PFSK-1 (cell line): ENCODE measurements around the gene NTN3.

Experiments
- FOXP2 ChIP-seq: optimal IDR thresholded peaks from 2 replicates; pipeline ENCODE3; 2011; ENCODE audit warnings: borderline replicate concordance, control low read depth, inconsistent platforms; ENCODE audit not compliant: insufficient read depth; ENCODE audit errors: extremely low read length, extremely low read depth
- POLR2AphosphoS5 ChIP-seq: IDR thresholded peaks from 2 replicates; pipeline ENCODE4 v1.6.1; 2012; ENCODE audit warnings: low read depth, mild to moderate bottlenecking, control low read depth, low read length, moderate library complexity
- REST ChIP-seq, 2 experiments: IDR thresholded peaks; 2 replicates each; pipeline versions ENCODE4 v1.6.1 to v1.8.0; 2011 to 2012; ENCODE audit warnings: low read depth in 2 of 2, low read length in 2 of 2, control low read depth in 1 of 2, inconsistent platforms in 1 of 2, mild to moderate bottlenecking in 1 of 2, moderate library complexity in 1 of 2; ENCODE audit not compliant: insufficient read depth in 1 of 2
- SIN3A ChIP-seq: IDR thresholded peaks from 2 replicates; pipeline ENCODE4 v1.6.1; 2012; ENCODE audit warnings: mild to moderate bottlenecking, low read length, moderate library complexity, borderline replicate concordance; ENCODE audit not compliant: insufficient read depth
- TAF1 ChIP-seq: IDR thresholded peaks from 2 replicates; pipeline ENCODE4 v1.6.1; 2012; ENCODE audit warnings: low read length, control low read depth, borderline replicate concordance; ENCODE audit not compliant: insufficient read depth

The NTN3 gene

GRCh38 chr16:2468725-2469398 lies 2.2 kb upstream of the NTN3 start:
- no peak for TF ChIP-seq POLR2AphosphoS5
- no peak for TF ChIP-seq TAF1
- TF ChIP-seq SIN3A, result no peak
- TF ChIP-seq FOXP2, result no peak
- no peak for TF ChIP-seq REST (IDR thresholded peaks at IDR 0.05; ENCODE audit: insufficient read depth in 1 of 2, low read depth in 2 of 2, low read length in 2 of 2)

GRCh38 chr16:2469399-2470233 lies 1.5 kb upstream of the NTN3 start:
- TF ChIP-seq POLR2AphosphoS5 (no peak), SIN3A (no peak), FOXP2 (no peak), TAF1 (no peak), REST (IDR thresholded peaks at IDR 0.05; ENCODE audit: insufficient read depth in 1 of 2, low read depth in 2 of 2, low read length in 2 of 2) (no peak)

- TF ChIP-seq REST (IDR thresholded peaks at IDR 0.05; ENCODE audit: insufficient read depth in 1 of 2, low read depth in 2 of 2, low read length in 2 of 2) (no peak), FOXP2 (no peak), TAF1 (no peak), SIN3A (no peak), POLR2AphosphoS5 (no peak)
Observed at GRCh38 chr16:2470234-2470601, 879 bp upstream of the NTN3 start.

GRCh38 chr16:2470603-2471015 lies 488 bp upstream of the NTN3 start:
- TF ChIP-seq TAF1 (no peak), SIN3A (no peak), FOXP2 (no peak), REST (IDR thresholded peaks at IDR 0.05; ENCODE audit: insufficient read depth in 1 of 2, low read depth in 2 of 2, low read length in 2 of 2) (no peak)
